ENCODE results near the gene TMEM59L.

Gene TMEM59L

GRCh38 chr19:18633321-18633720, 20.7 kb downstream of the TMEM59L start:
- Mint-ChIP-seq H3K27ac (no peak overlapping the region), H3K27me3 (peaks cover 17 to 29% of the 10 kb centered on the region in 2 donors), H3K36me3 (peaks cover under 1 to 2% of the 10 kb centered on the region in 2 donors), H3K9me3 (peaks cover 0 to 4% of the 10 kb centered on the region in 2 donors), H3K4me3 (no peak overlapping the region), H3K4me1 (peaks cover 20 to 28% of the 10 kb centered on the region in 2 donors)
- no peak for DNase-seq
- ATAC-seq (replicated peaks), result no peak

DNA sequence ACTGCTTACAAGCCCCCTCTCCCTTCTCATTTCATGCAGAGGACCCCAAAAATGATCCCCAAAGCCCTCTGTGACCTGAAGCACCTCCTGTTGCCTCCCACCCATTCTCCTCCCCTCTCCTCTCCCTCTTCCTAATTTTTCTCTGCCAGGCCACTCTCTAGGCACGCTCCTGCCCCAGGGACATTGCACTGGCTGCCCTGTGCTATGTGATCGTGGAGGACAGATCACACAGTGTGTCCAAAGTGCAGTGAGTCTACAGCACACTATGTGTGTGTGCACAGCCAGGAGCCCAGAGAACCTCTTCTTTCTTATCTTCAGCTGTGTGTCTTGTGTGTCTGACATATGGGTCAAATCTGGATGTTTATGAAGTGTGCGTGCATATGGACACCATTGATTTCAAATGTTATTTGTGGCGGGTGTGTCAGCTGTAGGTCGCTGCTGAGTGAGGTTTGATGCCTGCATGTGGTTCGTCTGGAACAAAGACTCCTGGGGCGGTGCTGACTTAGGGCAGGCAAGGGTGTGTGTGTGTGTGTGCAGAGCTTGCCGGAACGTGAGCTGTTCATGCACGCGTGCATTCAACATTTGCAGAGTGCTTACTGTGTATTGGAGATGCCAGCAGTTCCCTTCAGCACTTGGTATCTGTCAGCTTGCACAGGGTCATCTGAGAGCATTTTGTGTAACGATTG, 22.1 kb downstream of the TMEM59L start:
- no peak for DNase-seq
- Mint-ChIP-seq H3K27me3 (peaks cover 15 to 19% of the 10 kb centered on the region in 2 donors), H3K4me1 (peaks cover 23 to 33% of the 10 kb centered on the region in 2 donors), H3K36me3 (peaks cover 3 to 4% of the 10 kb centered on the region in 2 donors), H3K27ac (peak overlapping the region; percentile 1), H3K4me3 (no peak overlapping the region), H3K9me3 (peaks cover 0 to 4% of the 10 kb centered on the region in 2 donors)
- ATAC-seq (replicated peaks), result no peak

DNA sequence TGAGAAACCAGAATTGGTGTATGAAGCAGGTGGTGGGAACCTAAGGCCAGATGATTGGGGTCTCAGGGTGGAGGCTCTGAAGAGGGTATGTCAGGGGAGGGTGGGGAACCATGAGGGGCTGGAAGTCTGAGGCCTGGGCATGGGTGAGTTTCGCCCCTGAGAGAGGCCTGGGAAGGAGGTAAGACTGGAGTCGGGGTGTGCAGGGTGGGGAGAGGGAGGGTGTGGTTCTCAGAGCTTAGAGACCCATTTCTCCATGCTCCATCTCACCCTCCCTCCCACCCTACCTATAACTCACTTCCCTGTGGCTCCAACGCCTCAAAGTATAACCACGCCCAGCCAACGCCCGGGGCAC, 23.1 kb downstream of the TMEM59L start:
- Mint-ChIP-seq H3K9me3 (peaks cover 0 to 4% of the 10 kb centered on the region in 2 donors), H3K4me3 (peak overlapping the region; percentile 94 to 98), H3K27me3 (peaks cover 10 to 14% of the 10 kb centered on the region in 2 donors), H3K4me1 (peaks cover 24 to 37% of the 10 kb centered on the region in 2 donors), H3K36me3 (peaks cover 3 to 4% of the 10 kb centered on the region in 2 donors), H3K27ac (peak overlapping the region; percentile 95)
- ATAC-seq (replicated peaks) (no peak), DNase-seq (no peak)

GRCh38 chr19:18636183-18636968, 23.7 kb downstream of the TMEM59L start:
- Mint-ChIP-seq H3K9me3 (peaks cover 0 to 4% of the 10 kb centered on the region in 2 donors), H3K27me3 (peaks cover 10 to 14% of the 10 kb centered on the region in 2 donors), H3K4me3 (peak overlapping the region; percentile 94 to 98), H3K36me3 (peaks cover 3 to 4% of the 10 kb centered on the region in 2 donors), H3K27ac (peak overlapping the region; percentile 95), H3K4me1 (peaks cover 24 to 37% of the 10 kb centered on the region in 2 donors)
- DNase-seq (peak; percentile 96), ATAC-seq (replicated peaks) (peak; percentile 89 to 92)

DNA sequence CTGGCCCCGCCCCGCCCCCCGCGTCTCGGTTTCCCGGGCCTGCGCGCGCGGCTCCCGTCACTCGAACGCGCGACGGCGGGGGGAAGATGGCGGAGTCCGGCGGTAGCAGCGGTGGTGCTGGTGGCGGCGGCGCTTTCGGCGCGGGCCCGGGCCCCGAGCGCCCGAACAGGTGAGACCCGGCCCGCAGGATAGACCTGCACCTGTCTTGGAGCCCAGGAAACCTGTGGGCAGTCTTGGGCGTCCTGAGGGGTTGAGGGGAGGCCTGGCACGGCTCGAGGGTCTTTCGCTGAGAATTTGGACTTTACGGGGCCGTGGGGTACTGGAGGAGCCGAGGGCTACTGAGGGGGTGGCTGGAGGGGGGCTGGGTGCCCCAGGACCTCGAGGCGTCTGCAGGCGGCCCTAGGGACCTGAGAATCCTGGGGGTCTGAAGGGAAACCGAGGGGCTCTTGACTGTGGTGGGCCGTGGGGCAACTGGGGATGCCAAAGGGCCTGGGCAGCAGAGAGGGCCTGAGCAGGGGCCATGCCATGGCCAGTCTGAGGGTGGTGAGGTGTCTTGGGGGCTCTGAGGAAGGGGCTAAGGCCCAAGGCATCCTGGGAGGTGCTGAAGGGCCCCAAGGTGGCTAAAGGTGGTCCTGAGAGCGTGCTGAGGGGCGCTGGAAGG, 24.4 kb downstream of the TMEM59L start, which contains the start of gene KLHL26:
Gene KLHL26 (plus strand): TSS at position 60 of the 661 bp plus-strand sequence. CDS start 27 bp downstream, at position 87.
- ATAC-seq (replicated peaks), result no peak
- DNase-seq, result no peak
- peak within 1 kb of the TSS; percentile 94 to 98 for H3K4me3 Mint-ChIP-seq
- peak within 1 kb of the TSS; percentile 95 for H3K27ac Mint-ChIP-seq
- H3K9me3 Mint-ChIP-seq, result peaks cover 0 to 4% of the 10 kb centered on the region in 2 donors
- peaks cover 10 to 14% of the 10 kb centered on the region in 2 donors for H3K27me3 Mint-ChIP-seq
- H3K36me3 Mint-ChIP-seq, result peaks cover 4 to 5% of the 10 kb centered on the region in 2 donors
- peaks cover 24 to 37% of the 10 kb centered on the region in 2 donors for H3K4me1 Mint-ChIP-seq

- Mint-ChIP-seq H3K9me3 (peaks cover 0 to 4% of the 10 kb centered on the region in 2 donors), H3K27me3 (peaks cover 10 to 14% of the 10 kb centered on the region in 2 donors), H3K4me3 (peak overlapping the region; percentile 94 to 98), H3K36me3 (peaks cover 4 to 6% of the 10 kb centered on the region in 2 donors), H3K27ac (peak overlapping the region; percentile 95), H3K4me1 (peaks cover 24 to 37% of the 10 kb centered on the region in 2 donors)
- ATAC-seq (replicated peaks), result no peak
- DNase-seq, result no peak
Observed at GRCh38 chr19:18637673-18638630, 25.3 kb downstream of the TMEM59L start.

- Mint-ChIP-seq H3K36me3 (peaks cover 4 to 13% of the 10 kb centered on the region in 2 donors), H3K27ac (no peak overlapping the region), H3K4me3 (no peak overlapping the region), H3K27me3 (peaks cover 1 to 2% of the 10 kb centered on the region in 2 donors), H3K9me3 (peaks cover 0 to 7% of the 10 kb centered on the region in 2 donors), H3K4me1 (peaks cover 30 to 47% of the 10 kb centered on the region in 2 donors)
- no peak for DNase-seq
- ATAC-seq (replicated peaks), result no peak
Observed at GRCh38 chr19:18639706-18640243, 27.1 kb downstream of the TMEM59L start.

DNA sequence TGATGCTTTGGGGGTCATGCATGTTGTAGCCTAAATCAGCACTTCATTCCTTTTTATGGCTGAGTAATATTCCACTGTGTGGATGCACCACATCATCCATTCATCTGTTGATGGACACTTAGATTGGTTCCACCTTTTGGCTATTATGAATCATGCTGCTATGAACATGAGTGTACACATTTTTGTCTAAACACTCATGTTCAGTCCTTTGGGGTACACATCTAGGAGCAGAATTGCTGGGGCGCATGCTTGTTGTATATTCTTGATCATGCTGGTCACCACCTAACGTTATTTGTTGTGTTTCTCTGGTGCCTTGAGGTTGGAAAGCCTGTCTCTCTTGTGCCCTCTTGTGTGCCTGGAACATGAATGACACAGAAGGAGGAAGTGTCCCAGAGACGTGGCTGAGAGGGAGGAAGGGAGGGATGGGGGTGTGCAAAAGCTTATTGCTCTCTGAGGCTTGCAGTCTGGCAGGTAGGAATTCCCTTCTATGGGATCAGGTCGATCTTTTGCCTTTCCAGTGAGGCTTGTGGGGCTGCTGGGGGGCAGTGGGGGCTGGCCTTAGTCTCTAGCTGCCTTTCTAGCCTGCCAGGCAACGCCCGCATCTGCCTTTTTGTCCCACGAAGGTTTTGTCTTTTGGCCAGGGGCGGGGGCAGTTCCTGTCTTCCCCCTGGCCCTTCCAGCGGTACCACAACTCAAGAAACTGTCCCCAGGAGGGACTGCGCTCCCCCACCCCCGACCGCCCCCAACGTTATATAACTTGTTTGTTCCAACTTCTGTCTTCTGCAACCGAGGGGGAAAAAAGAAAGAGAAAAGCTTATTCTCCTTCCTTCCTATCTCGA, 31.7 kb downstream of the TMEM59L start:
- H3K27me3 Mint-ChIP-seq, result no peaks in the 10 kb centered on the region
- H3K36me3 Mint-ChIP-seq, result peaks cover 6 to 22% of the 10 kb centered on the region in 2 donors
- ATAC-seq (replicated peaks), result peak; percentile 83 to 87
- no peak for DNase-seq
- H3K9me3 Mint-ChIP-seq, result peaks cover 0 to 3% of the 10 kb centered on the region in 2 donors
- H3K27ac Mint-ChIP-seq, result no peak overlapping the region
- H3K4me3 Mint-ChIP-seq, result peak overlapping the region in 1 of 2 donors; percentile 21
- peaks cover 25 to 30% of the 10 kb centered on the region in 2 donors for H3K4me1 Mint-ChIP-seq

DNA sequence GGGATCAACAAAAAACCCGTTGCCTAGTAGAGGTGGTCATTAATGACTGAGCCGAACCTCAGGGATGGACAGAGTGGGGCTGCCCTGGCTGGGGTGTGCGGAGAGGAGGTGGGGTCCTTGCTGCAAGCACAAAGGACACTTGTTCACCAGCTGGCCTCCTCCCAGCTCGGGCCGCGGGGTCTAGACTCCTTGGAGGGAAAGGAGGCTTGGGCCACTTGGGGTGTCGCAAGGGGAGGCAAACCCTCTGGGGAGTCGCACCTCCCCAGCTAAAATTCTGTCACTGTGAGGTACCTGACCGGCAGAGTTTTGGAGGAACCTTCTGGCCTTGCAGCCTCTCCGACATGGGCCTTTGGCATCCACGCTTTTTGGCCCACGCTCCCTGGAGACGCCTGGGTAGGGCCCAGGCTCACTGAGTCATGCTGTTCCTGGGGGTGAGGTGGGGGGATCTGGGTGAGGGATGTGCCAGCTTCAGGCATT, 32.4 kb downstream of the TMEM59L start:
- Mint-ChIP-seq H3K27me3 (no peaks in the 10 kb centered on the region), H3K27ac (no peak overlapping the region), H3K4me3 (no peak overlapping the region), H3K9me3 (peaks cover 0 to 3% of the 10 kb centered on the region in 2 donors), H3K36me3 (peaks cover 7 to 29% of the 10 kb centered on the region in 2 donors), H3K4me1 (peaks cover 29 to 31% of the 10 kb centered on the region in 2 donors)
- no peak for DNase-seq
- ATAC-seq (replicated peaks), result no peak

GRCh38 chr19:18646535-18647370, 34.1 kb downstream of the TMEM59L start:
- no peak for ATAC-seq (replicated peaks)
- H3K27ac Mint-ChIP-seq, result no peak overlapping the region
- peaks cover 11 to 29% of the 10 kb centered on the region in 2 donors for H3K36me3 Mint-ChIP-seq
- no peak for DNase-seq
- no peaks in the 10 kb centered on the region for H3K27me3 Mint-ChIP-seq
- H3K4me1 Mint-ChIP-seq, result peaks cover 32 to 37% of the 10 kb centered on the region in 2 donors
- peaks cover 0 to 3% of the 10 kb centered on the region in 2 donors for H3K9me3 Mint-ChIP-seq
- no peak overlapping the region for H3K4me3 Mint-ChIP-seq

- Mint-ChIP-seq H3K36me3 (peaks cover 14 to 29% of the 10 kb centered on the region in 2 donors), H3K27ac (no peak overlapping the region), H3K27me3 (no peaks in the 10 kb centered on the region), H3K4me1 (peaks cover 36 to 37% of the 10 kb centered on the region in 2 donors), H3K4me3 (no peak overlapping the region), H3K9me3 (peaks cover 0 to 3% of the 10 kb centered on the region in 2 donors)
- no peak for ATAC-seq (replicated peaks)
- DNase-seq, result no peak
Observed at GRCh38 chr19:18647371-18647767, 34.7 kb downstream of the TMEM59L start.

Measured in stimulated activated naive B cell treated with anti-CD40 and anti-IgM and Interleukin-4, amounts not matched to agents 10 μg/mL and 1 μg/mL and 100 μg/mL, for 72 hours (primary cell).